Immature natural killer cell (primary cell): ENCODE results near the gene IL4I1. TPM values are rescaled to one million over a fixed set of nuclear protein-coding genes. Genes with fewer than 3 reads are reported as not detected.
A peak's percentile ranks its signal among the peaks of the same experiment; 100 is the strongest.

Source experiments
- DNase-seq, 3 donors: peaks; one replicate each; pipeline ENCODE4 v3.0.0; 2022; ENCODE audit warnings: mixed read lengths in 1 of 3
- H3K27ac Mint-ChIP-seq, 6 donors: one replicate each; pipeline ENCODE4 v1.8.0; 2020; ENCODE audit warnings: mixed read lengths in 6 of 6, mild to moderate bottlenecking in 5 of 6, inconsistent platforms in 4 of 6, moderate library complexity in 3 of 6
- H3K27me3 Mint-ChIP-seq, 3 donors: one replicate each; pipeline ENCODE4 v1.8.0; 2020 to 2021; ENCODE audit warnings: low read depth in 3 of 3, mild to moderate bottlenecking in 3 of 3, mixed read lengths in 3 of 3, moderate library complexity in 3 of 3, inconsistent platforms in 1 of 3
- H3K36me3 Mint-ChIP-seq, 3 donors: one replicate each; pipeline ENCODE4 v1.8.0; 2020; ENCODE audit warnings: mixed read lengths in 3 of 3, inconsistent platforms in 2 of 3, mild to moderate bottlenecking in 2 of 3
- H3K4me1 Mint-ChIP-seq, 2 donors: one replicate each; pipeline ENCODE4 v1.8.0; 2020; ENCODE audit warnings: inconsistent platforms in 2 of 2, mild to moderate bottlenecking in 2 of 2, mixed read lengths in 2 of 2, moderate library complexity in 1 of 2
- H3K4me3 Mint-ChIP-seq, 5 donors: one replicate each; pipeline ENCODE4 v1.8.0; 2020; ENCODE audit warnings: mild to moderate bottlenecking in 5 of 5, mixed read lengths in 5 of 5, inconsistent platforms in 3 of 5, moderate library complexity in 3 of 5
- H3K9me3 Mint-ChIP-seq, 6 donors: one replicate each; pipeline ENCODE4 v1.8.0; 2020; ENCODE audit warnings: mild to moderate bottlenecking in 6 of 6, mixed read lengths in 6 of 6, inconsistent platforms in 4 of 6, moderate library complexity in 3 of 6
- polyA plus RNA-seq, 3 donors: library from polyadenylated mRNA; unstranded; fragments of 300-500 nt; fragmentation: Illumina TruSeq; gene quantifications; one replicate each; pipeline ENCODE4 v1.2.3, GENCODE V29; 2021

IL4I1 gene
- polyA plus RNA-seq, 3 donors from 2014 or later: 0.27 to 0.40 TPM; not detected in 1

DNA sequence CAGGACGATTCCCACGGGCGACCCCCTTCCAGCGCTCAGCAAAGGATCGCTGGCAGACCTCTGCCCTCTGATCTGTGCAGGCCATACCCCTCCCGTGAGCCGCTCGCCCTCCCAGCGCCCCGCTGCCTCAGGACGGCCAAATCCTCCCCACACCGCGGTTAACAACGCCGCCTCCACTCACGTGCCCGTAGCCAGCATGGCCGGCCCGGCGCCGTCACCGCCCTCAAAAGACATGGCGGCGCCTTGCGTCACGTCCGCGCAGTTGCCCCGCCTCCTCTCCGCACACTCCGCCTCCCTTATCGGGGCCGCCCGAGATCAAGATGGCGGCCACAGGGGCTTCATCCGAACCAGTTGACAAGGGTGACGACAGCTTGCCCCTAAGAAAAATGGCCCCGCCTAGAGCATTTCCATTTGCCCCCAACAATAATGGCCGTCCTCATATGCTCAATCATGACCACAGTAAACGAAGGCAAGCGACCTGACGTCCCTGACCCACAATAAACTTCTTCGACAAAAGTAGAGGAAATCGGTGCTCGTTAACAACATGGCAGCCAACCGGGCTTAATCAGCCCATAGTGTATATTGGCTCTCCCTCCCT lies 20.2 kb downstream of the IL4I1 start:
- Mint-ChIP-seq H3K4me1 (peaks cover 28 to 34% of the 10 kb centered on the region in 2 donors), H3K27me3 (peaks cover 2% of the 10 kb centered on the region in 3 donors), H3K4me3 (no peak overlapping the region), H3K27ac (no peak overlapping the region), H3K36me3 (peaks cover 0 to 6% (median 5%) of the 10 kb centered on the region in 3 donors), H3K9me3 (no peaks in the 10 kb centered on the region)
- DNase-seq: peak; percentile 98 to 99 (median 99)

DNA sequence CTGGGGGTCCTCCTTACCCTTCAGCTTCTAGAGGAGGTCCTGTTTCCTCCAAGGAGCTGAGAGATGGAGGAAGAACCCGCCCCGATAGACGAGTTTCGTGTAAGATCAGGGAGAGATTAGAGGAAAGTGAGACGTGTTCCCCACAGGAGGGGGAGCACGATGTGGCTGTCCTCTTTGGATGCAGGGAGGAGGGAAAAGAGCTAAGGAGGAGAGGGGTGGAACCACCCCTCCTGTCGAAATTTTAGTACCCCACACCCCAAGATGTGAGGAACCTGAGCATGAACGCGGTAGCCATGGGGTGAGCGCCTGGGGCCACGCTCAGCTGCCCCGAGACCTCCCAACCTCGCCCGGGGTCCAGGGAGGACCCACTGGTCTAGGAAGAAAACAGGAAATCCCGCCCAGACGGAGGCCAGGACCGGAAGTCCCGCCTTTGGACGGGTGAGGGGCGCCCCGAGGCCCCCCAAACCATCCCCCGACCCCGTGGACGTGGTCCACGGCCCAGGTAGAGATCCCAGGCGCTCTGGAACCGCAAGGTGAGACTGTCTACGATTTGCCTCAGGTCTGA lies 20.7 kb downstream of the IL4I1 start:
- Mint-ChIP-seq H3K9me3 (no peaks in the 10 kb centered on the region), H3K4me1 (peaks cover 30 to 34% of the 10 kb centered on the region in 2 donors), H3K4me3 (no peak overlapping the region), H3K27me3 (peaks cover 2% of the 10 kb centered on the region in 3 donors), H3K36me3 (peaks cover 0 to 5% (median 4%) of the 10 kb centered on the region in 3 donors), H3K27ac (no peak overlapping the region)
- DNase-seq: peak in 2 of 3 donors; percentile 44 to 67

DNA sequence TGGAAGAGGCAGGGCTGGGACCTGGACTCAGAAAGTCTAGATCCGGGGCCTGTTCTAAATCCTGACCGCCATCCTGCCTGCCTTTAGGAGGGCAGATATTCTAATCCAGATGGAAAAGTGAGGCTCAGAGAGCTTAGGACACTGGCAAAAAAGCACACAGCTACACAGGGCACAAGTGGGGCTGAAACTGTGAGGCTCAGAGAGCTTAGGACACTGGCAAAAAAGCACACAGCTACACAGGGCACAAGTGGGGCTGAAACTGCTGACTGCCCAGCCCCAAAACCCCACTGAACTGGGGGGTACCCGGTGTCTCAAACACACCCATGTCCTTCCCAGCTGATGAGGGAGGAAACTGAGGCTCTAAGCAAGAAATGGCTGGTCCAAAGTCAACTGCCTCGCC lies 21.5 kb downstream of the IL4I1 start:
- Mint-ChIP-seq H3K4me1 (peaks cover 38 to 40% of the 10 kb centered on the region in 2 donors), H3K27ac (peak overlapping the region in 2 of 6 donors; percentile 34 to 67), H3K36me3 (peaks cover 0 to 5% (median 4%) of the 10 kb centered on the region in 3 donors), H3K27me3 (peaks cover 2% of the 10 kb centered on the region in 3 donors), H3K4me3 (peak overlapping the region in 1 of 5 donors; percentile 68), H3K9me3 (no peaks in the 10 kb centered on the region)
- no peak for DNase-seq

DNA sequence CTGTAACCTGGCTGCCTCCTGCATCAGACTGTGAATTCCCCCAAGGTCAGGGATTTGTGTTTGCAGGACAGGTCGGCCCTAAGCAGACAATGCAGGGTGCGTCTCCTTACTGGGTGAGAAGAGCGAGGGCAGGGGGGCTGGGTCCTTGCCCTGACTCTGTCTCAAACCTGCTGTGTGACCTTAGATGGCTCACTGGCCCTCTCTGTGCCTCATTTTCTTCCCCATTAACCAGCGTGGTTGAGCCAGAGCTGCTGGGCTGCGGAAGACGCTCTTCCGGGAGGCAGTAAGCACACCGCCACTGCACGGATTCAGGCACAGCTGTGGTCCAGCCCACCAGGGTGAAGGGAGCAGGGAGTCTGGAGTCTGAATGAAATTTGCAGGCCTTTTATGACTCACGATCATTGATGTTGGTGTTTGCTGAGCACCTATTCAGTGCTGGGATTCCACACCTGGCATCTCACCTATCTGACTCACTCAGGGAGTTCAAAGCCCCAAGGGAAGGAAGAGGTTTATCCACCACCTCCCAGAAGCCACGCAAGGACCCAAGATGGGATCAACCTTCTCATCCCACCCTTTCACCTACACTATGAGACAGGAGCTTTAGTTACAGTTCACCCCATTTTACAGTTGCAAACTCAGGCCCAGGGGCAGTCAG lies 22.1 kb downstream of the IL4I1 start:
- DNase-seq: no peak
- Mint-ChIP-seq H3K4me3 (peak overlapping the region in 3 of 5 donors; percentile 48 to 68 (median 57)), H3K27me3 (peaks cover 2% of the 10 kb centered on the region in 3 donors), H3K4me1 (peaks cover 39 to 42% of the 10 kb centered on the region in 2 donors), H3K27ac (peak overlapping the region in 2 of 6 donors; percentile 34 to 67), H3K36me3 (peaks cover 0 to 5% (median 4%) of the 10 kb centered on the region in 3 donors), H3K9me3 (no peaks in the 10 kb centered on the region)

DNA sequence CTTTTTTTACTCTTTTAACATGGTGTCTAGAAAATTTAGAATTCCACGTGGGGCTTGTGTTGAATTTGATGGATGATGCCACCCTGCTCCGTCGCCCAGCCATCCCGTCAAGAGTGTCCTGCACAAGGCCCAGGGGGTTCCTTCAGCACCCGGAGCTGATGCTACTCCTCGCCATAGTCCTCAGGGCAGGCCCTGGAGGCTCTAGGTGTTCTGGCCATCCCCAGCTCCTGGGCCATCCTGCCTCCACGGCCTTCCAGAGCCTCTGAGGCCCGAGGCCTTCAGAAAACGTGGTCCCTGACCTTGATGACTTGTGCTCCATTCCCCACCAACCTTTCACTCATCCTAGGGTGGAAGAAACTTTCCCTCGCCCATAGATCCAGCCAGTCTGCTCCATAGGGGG lies 22.9 kb downstream of the IL4I1 start:
- Mint-ChIP-seq H3K36me3 (peaks cover 0 to under 1% (median under 1%) of the 10 kb centered on the region in 3 donors), H3K9me3 (no peaks in the 10 kb centered on the region), H3K4me1 (peaks cover 35 to 38% of the 10 kb centered on the region in 2 donors), H3K4me3 (peak overlapping the region in 2 of 5 donors; percentile 18 to 35), H3K27me3 (peaks cover 2% of the 10 kb centered on the region in 3 donors), H3K27ac (no peak overlapping the region)
- no peak for DNase-seq

DNA sequence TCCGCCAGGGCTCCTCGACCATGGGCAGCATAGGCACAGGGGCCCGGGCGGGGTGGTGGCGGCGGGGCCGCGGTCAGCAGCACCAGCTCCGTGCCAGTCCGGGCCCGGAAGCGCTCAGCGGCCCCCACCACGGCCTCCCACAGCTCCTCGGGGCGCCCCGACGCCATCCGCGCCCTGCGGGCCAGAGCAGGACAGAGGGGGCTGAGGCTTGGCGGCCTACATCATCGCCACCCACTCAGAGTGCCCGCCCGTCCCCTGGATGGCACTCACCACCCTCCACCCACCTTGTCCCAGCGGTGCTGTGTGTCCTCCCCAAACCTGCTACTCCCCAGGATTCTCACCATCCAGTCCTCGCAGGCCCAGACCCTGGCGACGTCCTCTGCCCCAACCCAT lies 23.6 kb downstream of the IL4I1 start:
- Mint-ChIP-seq H3K27ac (no peak overlapping the region), H3K36me3 (no peaks in the 10 kb centered on the region), H3K9me3 (no peaks in the 10 kb centered on the region), H3K27me3 (peaks cover 0 to 2% (median 2%) of the 10 kb centered on the region in 3 donors), H3K4me1 (peaks cover 36 to 37% of the 10 kb centered on the region in 2 donors), H3K4me3 (peak overlapping the region in 1 of 5 donors; percentile 18)
- DNase-seq: no peak

DNA sequence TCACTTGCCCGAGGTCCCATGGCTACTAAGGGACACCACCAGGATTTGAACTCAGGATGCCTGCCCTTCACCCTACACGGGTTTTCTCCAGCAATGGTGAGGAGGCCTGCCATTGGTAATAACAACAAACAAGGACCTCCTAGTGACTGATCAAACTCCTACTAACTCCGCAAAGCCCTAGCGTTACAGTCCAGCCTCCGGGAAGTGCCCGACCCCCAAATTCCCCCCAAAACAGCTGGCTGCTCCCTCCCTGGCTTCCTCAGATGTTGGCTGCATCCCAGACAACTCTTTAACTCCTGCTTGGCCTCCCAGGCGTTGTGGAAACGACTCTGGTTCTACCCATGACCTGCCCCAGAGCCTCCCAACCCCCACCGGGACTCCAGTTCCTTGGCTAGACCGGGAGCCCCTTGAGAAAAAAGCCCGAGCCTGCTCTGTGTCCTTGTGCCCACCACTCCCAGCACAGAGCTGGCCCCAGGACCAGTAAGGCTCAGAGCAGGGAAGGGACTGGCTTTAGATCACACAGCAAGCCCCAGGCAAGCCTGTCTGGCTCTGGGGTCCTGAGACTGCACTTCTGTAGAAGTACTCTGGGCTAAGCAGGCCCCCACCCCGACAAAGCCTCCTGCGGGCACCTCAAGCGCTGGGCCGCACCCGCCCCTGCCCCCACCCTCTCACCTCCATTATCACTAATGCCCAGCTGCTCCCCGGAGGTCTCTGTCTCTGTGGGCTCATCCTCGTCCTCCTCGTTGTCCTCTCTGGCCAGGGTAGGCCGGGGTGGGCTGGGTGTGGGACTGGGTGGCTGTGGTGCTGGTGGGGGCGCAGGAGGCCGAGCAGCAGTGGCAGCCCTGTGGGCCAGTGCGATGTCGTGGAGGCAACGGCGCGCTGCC lies 24.2 kb downstream of the IL4I1 start:
- Mint-ChIP-seq H3K27me3 (peaks cover 4 to 8% (median 8%) of the 10 kb centered on the region in 3 donors), H3K4me3 (peak overlapping the region in 2 of 5 donors; percentile 57 to 63), H3K4me1 (peaks cover 39% of the 10 kb centered on the region in 2 donors), H3K36me3 (no peaks in the 10 kb centered on the region), H3K9me3 (no peaks in the 10 kb centered on the region), H3K27ac (peak overlapping the region in 2 of 6 donors; percentile 72 to 75)
- no peak for DNase-seq

DNA sequence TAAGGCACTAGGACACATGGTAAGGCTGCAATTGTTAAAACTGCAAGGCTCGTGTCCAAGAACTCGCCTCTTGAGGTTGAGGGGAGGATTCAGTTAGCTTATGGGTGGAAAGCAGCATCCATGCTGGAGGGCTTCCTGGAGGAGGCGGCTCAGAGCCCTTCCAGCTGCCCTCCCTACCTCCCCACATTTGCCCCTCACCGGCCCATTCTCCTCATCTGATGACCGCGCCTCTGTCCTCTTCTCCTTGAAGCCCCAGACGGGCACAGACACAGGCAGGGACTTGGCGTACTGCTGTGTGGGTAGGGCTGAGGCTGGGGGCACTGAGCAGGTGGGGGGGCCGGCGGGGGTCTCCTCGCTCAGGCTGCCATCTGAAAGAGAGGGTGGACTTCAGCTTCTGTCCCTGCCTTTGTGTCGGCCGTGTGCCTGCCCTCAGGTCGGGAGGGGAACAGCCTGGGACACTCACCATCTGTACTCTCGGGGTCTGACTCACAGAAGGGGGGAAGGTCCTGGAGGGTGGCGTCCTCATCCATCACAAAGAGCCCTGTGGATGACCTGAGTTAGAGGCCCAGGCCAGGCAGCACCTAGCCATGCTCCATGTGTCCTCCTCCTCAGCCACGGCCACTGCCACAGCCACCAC lies 25.2 kb downstream of the IL4I1 start:
- Mint-ChIP-seq H3K4me3 (peak overlapping the region in 3 of 5 donors; percentile 48 to 63 (median 57)), H3K36me3 (no peaks in the 10 kb centered on the region), H3K27me3 (peaks cover 6 to 11% (median 11%) of the 10 kb centered on the region in 3 donors), H3K9me3 (no peaks in the 10 kb centered on the region), H3K27ac (peak overlapping the region; percentile 28 to 82 (median 72)), H3K4me1 (peaks cover 47 to 49% of the 10 kb centered on the region in 2 donors)
- DNase-seq: no peak

DNA sequence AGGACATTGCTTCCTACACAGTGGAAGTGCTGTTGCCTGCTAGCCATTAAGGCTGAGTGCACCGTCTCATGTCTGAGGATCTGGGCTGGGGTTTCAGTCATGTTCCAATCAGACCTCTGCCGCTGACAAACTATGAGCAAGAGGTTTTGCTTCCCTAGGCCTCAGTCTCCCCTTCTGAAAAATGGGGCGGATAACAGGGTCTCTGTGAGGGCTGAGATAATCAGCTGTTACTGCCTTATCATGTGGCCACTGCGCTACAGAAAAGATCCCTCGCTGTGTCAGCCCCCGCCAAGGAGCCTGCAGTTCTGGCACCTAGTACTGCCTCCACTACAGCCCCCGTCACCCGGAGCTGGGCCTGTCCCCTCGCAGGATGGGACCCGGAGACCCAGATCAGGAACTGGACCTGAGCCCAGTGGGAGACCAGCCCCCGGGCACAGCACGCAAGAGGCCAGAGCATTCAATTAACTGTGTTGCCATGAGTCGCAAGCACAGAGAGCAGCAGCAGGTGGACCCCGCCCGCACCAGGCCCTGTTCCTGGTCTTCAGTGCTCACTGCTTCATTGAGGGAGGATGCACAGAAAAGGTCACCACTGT lies 26.3 kb downstream of the IL4I1 start:
- peak overlapping the region in 2 of 5 donors; percentile 46 to 89 for H3K4me3 Mint-ChIP-seq

DNA sequence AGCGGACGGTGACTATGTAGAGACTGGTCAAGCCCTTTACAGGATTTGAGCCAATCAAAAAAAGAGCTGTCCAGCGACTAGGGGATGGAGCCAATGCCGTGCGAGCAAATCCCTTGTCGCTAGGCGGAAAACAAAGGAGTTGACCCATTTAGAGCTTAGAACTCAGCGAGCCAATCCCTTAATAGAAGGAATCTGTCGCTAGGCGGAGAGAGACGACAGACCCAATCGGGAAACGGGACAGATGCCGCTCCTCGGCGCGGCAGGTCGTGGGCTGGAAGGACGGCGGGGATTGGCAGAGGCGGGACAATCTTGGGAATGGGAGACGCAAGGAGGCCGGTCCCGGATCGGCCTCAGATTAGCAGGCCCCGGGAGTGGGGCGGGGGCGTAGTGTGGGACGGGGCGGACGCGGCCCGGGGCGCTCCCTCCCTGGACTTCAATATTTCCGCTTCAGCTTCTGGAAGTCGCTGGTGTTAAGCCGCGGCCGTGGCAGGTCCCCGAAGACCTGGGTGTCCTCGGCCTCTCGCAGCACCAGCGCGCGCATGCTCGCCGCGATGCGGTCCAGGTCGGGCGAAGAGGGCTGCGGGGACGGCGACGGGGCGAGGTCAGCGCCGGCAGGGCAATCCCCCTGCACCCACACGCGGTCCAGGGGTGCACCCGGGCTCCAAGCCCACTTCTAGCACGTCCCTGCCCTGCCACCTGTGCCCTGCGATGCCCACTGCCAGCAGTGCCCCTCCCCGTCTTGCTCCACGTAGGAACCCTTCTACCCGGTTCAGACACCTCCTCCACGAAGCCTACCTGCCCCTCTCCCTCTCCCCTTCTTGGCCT lies 27.0 kb downstream of the IL4I1 start:
- Mint-ChIP-seq H3K36me3 (no peaks in the 10 kb centered on the region), H3K4me1 (peaks cover 53% of the 10 kb centered on the region in 2 donors), H3K27ac (peak overlapping the region in 4 of 6 donors; percentile 87 to 91 (median 91)), H3K4me3 (peak overlapping the region in 1 of 5 donors; percentile 89), H3K9me3 (no peaks in the 10 kb centered on the region), H3K27me3 (peaks cover 6 to 12% (median 10%) of the 10 kb centered on the region in 3 donors)
- peak; percentile 96 to 97 (median 96) for DNase-seq

More for the DNA sequence above, 26.3 kb downstream of the IL4I1 start:
- H3K27ac Mint-ChIP-seq: peak overlapping the region in 4 of 6 donors; percentile 87 to 91 (median 91)
- H3K36me3 Mint-ChIP-seq: no peaks in the 10 kb centered on the region
- peaks cover 51 to 53% of the 10 kb centered on the region in 2 donors for H3K4me1 Mint-ChIP-seq
- no peaks in the 10 kb centered on the region for H3K9me3 Mint-ChIP-seq
- H3K27me3 Mint-ChIP-seq: peaks cover 6 to 11% (median 11%) of the 10 kb centered on the region in 3 donors
- no peak for DNase-seq

DNA sequence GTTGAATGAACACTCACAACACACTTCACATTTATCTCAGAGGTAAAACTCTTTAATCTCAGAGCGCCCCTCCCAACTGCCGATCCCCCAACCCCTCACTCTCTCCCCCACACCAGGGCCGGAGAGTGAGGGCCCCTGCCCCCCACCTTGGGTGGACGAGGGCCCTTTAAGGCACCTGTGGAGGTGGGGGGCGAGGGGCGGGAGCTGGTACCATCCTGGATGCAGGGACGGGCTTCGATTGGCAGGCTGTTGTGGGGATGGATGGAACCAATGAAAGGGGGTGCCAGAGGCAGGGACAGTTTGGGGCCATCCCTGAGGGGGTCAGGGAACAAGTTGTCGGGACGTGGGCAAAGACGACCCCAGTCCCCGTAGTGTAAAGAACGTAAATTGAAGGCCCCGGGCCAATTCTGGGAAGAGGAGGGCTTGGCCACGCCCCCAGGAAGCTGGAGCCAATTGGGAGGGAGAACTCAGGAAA lies 27.6 kb downstream of the IL4I1 start:
- Mint-ChIP-seq H3K9me3 (no peaks in the 10 kb centered on the region), H3K27ac (peak overlapping the region in 1 of 6 donors; percentile 99), H3K4me1 (peaks cover 53 to 57% of the 10 kb centered on the region in 2 donors), H3K4me3 (no peak overlapping the region), H3K27me3 (peaks cover 6 to 12% (median 10%) of the 10 kb centered on the region in 3 donors), H3K36me3 (no peaks in the 10 kb centered on the region)
- DNase-seq: no peak
